Embryonic facial prominence (tissue), 1 donor: ENCODE results near the gene LIG4.

Experiments used
- DNase-seq: peaks from one replicate; pipeline ENCODE4 v3.0.0-alpha.2; 2016; ENCODE audit errors: extremely low spot score

The LIG4 gene

GRCh38 chr13:108194435-108194936 is 20.9 kb downstream of the LIG4 start:
- no peak for DNase-seq

- no peak for DNase-seq
These were observed 21.5 kb downstream of the LIG4 start for GRCh38 chr13:108193806-108194205.

- DNase-seq, result no peak
These were observed 24.4 kb downstream of the LIG4 start for GRCh38 chr13:108190897-108191296.

- DNase-seq, result no peak
These were observed 27.1 kb downstream of the LIG4 start for GRCh38 chr13:108188260-108188659.

- no peak for DNase-seq
These were observed 30.1 kb downstream of the LIG4 start for GRCh38 chr13:108185223-108185622.

GRCh38 chr13:108182652-108183051 is 32.7 kb downstream of the LIG4 start:
- no peak for DNase-seq

- DNase-seq, result no peak
These were observed 37.3 kb downstream of the LIG4 start for GRCh38 chr13:108178078-108178477.

GRCh38 chr13:108176685-108177274 is 38.6 kb downstream of the LIG4 start:
- no peak for DNase-seq

- no peak for DNase-seq
These were observed 46.4 kb downstream of the LIG4 start for GRCh38 chr13:108168929-108169328.

- no peak for DNase-seq
These were observed 49.3 kb downstream of the LIG4 start for GRCh38 chr13:108166078-108166477.

GRCh38 chr13:108158746-108159145 is 56.6 kb downstream of the LIG4 start:
- no peak for DNase-seq
